HepG2 (cell line): ENCODE measurements around the gene ALG14. TPM values are rescaled to one million over a fixed set of nuclear protein-coding genes. Genes with fewer than 3 reads are reported as not detected.

ENCODE experiments used
- ARID3A ChIP-seq: IDR thresholded peaks from 2 replicates; pipeline ENCODE4 v1.6.1; 2012; ENCODE audit warnings: low read depth, low read length, improper control_type of control experiment
- ARNT ChIP-seq: fragments of 450-650 bp; IDR thresholded peaks from 2 replicates; pipeline ENCODE4 v1.6.1; 2017
- BCL3 ChIP-seq: sonication (generic); formaldehyde crosslinking; IDR thresholded peaks from 2 replicates; pipeline ENCODE4 v1.5.1; 2020; ENCODE audit warnings: mild to moderate bottlenecking, missing genetic modification reagents, moderate library complexity
- E2F1 ChIP-seq: sonication (generic); formaldehyde crosslinking; IDR thresholded peaks from 2 replicates; pipeline ENCODE4 v1.5.0; 2020; ENCODE audit warnings: missing genetic modification reagents
- EP300 ChIP-seq, 3 experiments: sonication (generic) in 1 of 3; formaldehyde crosslinking in 1 of 3; IDR thresholded peaks; 2 replicates each; pipeline versions ENCODE4 v1.5.1 to v1.6.1; 2011 to 2020; ENCODE audit warnings: low read depth in 2 of 3, low read length in 2 of 3, borderline replicate concordance in 1 of 3, improper control_type of control experiment in 1 of 3, mild to moderate bottlenecking in 1 of 3, missing genetic modification reagents in 1 of 3, moderate library complexity in 1 of 3
- HMGXB4 ChIP-seq, 2 experiments: sonication (generic) in 1 of 2; formaldehyde crosslinking in 1 of 2; IDR thresholded peaks; 2 replicates each; pipeline versions ENCODE4 v1.4.0 to v1.6.1; 2018 to 2020; ENCODE audit warnings: missing genetic modification reagents in 2 of 2, borderline replicate concordance in 1 of 2, low read depth in 1 of 2, mild to moderate bottlenecking in 1 of 2, missing biosample characterization in 1 of 2
- HOXA9 ChIP-seq: sonication (generic); formaldehyde crosslinking; IDR thresholded peaks from 2 replicates; pipeline ENCODE4 v1.8.1; 2022; ENCODE audit warnings: missing genetic modification reagents, mild to moderate bottlenecking, moderate library complexity, borderline replicate concordance
- IRF9 ChIP-seq: sonication (generic); formaldehyde crosslinking; IDR thresholded peaks from 2 replicates; pipeline ENCODE4 v1.8.0; 2022; ENCODE audit warnings: missing genetic modification reagents, mild to moderate bottlenecking, borderline replicate concordance
- MEF2D ChIP-seq: sonication (generic); formaldehyde crosslinking; IDR thresholded peaks from 2 replicates; pipeline ENCODE4 v1.5.1; 2020; ENCODE audit warnings: mild to moderate bottlenecking, missing genetic modification reagents
- MYPOP ChIP-seq: sonication (generic); formaldehyde crosslinking; IDR thresholded peaks from 2 replicates; pipeline ENCODE4 v1.8.1; 2023; ENCODE audit warnings: mild to moderate bottlenecking, moderate library complexity, missing genetic modification reagents
- NR2F2 ChIP-seq: IDR thresholded peaks from 2 replicates; pipeline ENCODE4 v1.6.1; 2012; ENCODE audit warnings: low read depth, inconsistent platforms, borderline replicate concordance
- SKI ChIP-seq: fragments of 450-650 bp; IDR thresholded peaks from one replicate; pipeline ENCODE4 v1.6.1; 2018; ENCODE audit warnings: mild to moderate bottlenecking; ENCODE audit not compliant: partially characterized antibody
- SOX6 ChIP-seq, 2 experiments: fragments of 450-650 bp in 1 of 2; sonication (generic) in 1 of 2; formaldehyde crosslinking in 1 of 2; IDR thresholded peaks; 2 replicates each; pipeline versions ENCODE4 v1.4.0 to v1.6.1; 2017 to 2020; ENCODE audit warnings: antibody characterized with exemption in 1 of 2, mild to moderate bottlenecking in 1 of 2, missing genetic modification reagents in 1 of 2
- ZBTB20 ChIP-seq: sonication (generic); formaldehyde crosslinking; IDR thresholded peaks from 2 replicates; pipeline ENCODE4 v1.8.1; 2023; ENCODE audit warnings: missing genetic modification reagents, low read depth, mild to moderate bottlenecking, borderline replicate concordance
- ZFP82 ChIP-seq: sonication (generic); formaldehyde crosslinking; IDR thresholded peaks from 2 replicates; pipeline ENCODE4 v1.5.1; 2020; ENCODE audit warnings: mild to moderate bottlenecking, missing genetic modification reagents, borderline replicate concordance
- ZNF256 ChIP-seq: sonication (generic); formaldehyde crosslinking; conservative IDR thresholded peaks from 2 replicates; pipeline ENCODE4 v1.4.0; 2020; ENCODE audit warnings: missing genetic modification reagents
- ZNF282 ChIP-seq: fragments of 450-650 bp; IDR thresholded peaks from 2 replicates; pipeline ENCODE4 v1.6.1; 2018; ENCODE audit not compliant: partially characterized antibody
- ZNF543 ChIP-seq: sonication (generic); formaldehyde crosslinking; IDR thresholded peaks from 2 replicates; pipeline ENCODE4 v1.4.0; 2020; ENCODE audit warnings: mild to moderate bottlenecking, missing genetic modification reagents
- ZNF557 ChIP-seq: sonication (generic); formaldehyde crosslinking; IDR thresholded peaks from 2 replicates; pipeline ENCODE4 v1.4.0; 2020; ENCODE audit warnings: missing genetic modification reagents
- polyA plus RNA-seq, 8 experiments: library from polyadenylated mRNA; depleted of rRNA in 3 of 8; stranded (reverse) in 7 of 8; unstranded in 1 of 8; fragments of >200 nt; fragmentation: Illumina TruSeq in 4 of 8; extraction: Trizol in 4 of 8; gene quantifications; 2 replicates each; pipeline versions ENCODE4 v1.2.1 to v1.2.3, GENCODE V29; 2011 to 2016; ENCODE audit warnings: low read depth in 4 of 8, missing spikeins in 1 of 8, mixed read lengths in 1 of 8; ENCODE audit not compliant: insufficient read depth in 1 of 8
- total RNA-seq, 5 experiments: library from RNA; depleted of rRNA; stranded (reverse); fragments of >200 nt; fragmentation: Illumina TruSeq; extraction: Trizol; gene quantifications; 2 replicates each; pipeline ENCODE4 v1.2.3, GENCODE V29; 2016; ENCODE audit warnings: low read depth in 1 of 5

ALG14 gene
- total and polyA plus RNA-seq, 2 of the 13 experiments (the other 11 are each of a cell fraction or from before 2014, with no cell fraction given) = 4.5 to 12.7 TPM

- TF ChIP-seq ARNT (no peak), HMGXB4 (CRISPR knock-in tag; IDR thresholded peaks at IDR 0.05; ENCODE audit: borderline replicate concordance in 1 of 2, low read depth in 1 of 2) (peak in 1 of 2 experiments; percentile 76; a peak in 1 of 4 replicates), SKI (peak; percentile 66), ZFP82 (CRISPR knock-in tag) (no peak), ZBTB20 (CRISPR knock-in tag) (peak; percentile 33; the same call in 1 of the 2 replicates), ZNF543 (no peak), MYPOP (CRISPR knock-in tag) (no peak), SOX6 (IDR thresholded peaks at IDR 0.05) (no peak), SOX6 (CRISPR knock-in tag; IDR thresholded peaks at IDR 0.05) (peak; percentile 50; the same call in 1 of the 2 replicates), MEF2D (0 out of 2 replicates have a peak, but pooled peaks have one; percentile 34), BCL3 (no peak), EP300 (IDR thresholded peaks at IDR 0.05; ENCODE audit: low read depth in 2 of 2, low read length in 2 of 2) (peak in 1 of 2 experiments; percentile 34; a peak in 1 of 4 replicates), EP300 (CRISPR knock-in tag; IDR thresholded peaks at IDR 0.05; ENCODE audit: borderline replicate concordance) (no peak), E2F1 (no peak), HOXA9 (CRISPR knock-in tag) (no peak), ZNF256 (CRISPR knock-in tag) (no peak), ARID3A (peak; percentile 66), IRF9 (CRISPR knock-in tag) (no peak), NR2F2 (no peak), ZNF557 (CRISPR knock-in tag) (no peak), ZNF282 (no peak)
Measured at GRCh38 chr1:95084317-95085176, 11.8 kb upstream of the ALG14 start (continued).
